Measurements from ENCODE around the gene ANXA1.
"Not testable (repeated sequence)": the region's sequence is repeated elsewhere in the genome, so short reads cannot be mapped to it uniquely, and the experiment has no call there.

The ANXA1 gene, protein sequence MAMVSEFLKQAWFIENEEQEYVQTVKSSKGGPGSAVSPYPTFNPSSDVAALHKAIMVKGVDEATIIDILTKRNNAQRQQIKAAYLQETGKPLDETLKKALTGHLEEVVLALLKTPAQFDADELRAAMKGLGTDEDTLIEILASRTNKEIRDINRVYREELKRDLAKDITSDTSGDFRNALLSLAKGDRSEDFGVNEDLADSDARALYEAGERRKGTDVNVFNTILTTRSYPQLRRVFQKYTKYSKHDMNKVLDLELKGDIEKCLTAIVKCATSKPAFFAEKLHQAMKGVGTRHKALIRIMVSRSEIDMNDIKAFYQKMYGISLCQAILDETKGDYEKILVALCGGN

DNA sequence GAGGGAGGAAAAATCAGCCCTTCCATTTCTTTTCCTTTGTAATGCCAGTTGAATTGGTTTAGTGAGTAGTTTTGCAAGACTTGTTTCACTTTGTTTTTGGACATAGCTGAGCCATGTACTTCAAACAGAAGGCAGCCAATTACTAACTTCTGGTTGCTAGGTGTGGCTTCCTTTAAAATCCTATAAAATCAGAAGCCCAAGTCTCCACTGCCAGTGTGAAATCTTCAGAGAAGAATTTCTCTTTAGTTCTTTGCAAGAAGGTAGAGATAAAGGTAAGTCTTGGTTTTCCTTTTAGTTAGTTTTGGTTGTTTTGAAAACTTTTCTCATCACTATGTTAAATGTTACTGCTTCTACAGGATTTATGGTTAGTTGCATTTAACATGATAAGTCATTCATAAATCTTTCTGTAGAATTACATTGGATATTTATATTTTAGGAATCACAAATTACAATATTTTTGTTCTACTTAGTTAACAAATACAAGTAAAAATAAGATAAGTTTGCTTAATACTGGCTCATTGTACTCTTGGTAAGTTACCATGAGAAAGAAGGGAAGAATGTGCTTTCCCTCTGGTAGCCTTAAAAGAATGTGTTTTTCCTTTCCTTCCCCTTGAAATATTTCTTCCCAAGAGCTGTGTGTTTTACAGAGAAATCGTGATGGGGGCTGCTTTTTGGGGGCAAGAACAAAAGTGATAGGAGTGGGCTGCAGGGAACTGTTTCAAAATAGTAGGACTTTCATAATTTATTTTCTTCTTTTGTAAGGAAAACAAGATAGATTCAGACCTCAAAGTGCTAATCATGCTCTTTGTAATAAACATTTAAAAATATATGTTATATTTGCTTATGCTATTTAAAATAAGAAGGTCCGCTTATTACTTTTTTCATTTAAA, at the start of gene ANXA1:
ANXA1 (plus strand) TSS at position 213 of the 890 bp plus-strand sequence. CDS start 6,671 bp downstream, outside the sequence.
- DNase-seq: no peak

DNA sequence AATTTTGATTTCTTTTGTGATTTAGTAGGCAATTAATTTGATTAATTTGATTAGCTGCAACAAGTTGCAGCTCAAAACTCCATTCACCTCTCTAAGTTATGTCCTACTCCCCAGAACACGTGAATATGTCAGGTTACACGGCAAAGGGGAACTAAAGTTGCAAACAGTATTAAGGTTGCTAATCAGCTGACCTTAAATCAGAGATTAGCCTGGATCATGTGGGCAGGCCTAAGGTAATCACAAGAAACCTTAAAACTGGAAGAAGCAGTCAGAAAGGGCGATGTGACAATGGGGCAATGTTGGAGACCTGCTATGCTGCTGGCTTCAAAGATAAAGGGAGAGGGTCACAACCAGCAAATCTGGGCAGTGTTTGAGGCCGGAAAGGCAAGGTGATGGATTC, 47.3 kb upstream of the ANXA1 start:
- DNase-seq: no peak

DNA sequence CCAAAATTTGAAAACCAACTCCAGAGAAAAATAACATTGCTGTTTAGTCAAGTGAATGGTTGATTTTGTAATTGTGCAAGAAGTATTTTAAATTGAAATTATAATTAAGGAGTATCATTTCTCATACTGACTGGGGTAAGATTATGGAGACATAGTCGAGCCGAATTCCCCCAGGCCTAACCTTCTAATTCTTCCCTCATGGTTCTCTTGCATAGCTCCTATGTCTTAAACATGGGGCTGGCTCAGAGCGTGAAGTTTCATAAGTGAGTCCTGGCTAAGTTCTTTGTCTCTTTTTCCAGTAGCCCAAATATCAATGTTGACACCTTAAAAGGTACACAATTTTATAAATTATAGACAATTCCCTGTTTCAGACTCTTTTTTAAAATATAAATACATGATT, 46.7 kb upstream of the ANXA1 start:
- no peak for DNase-seq

- DNase-seq: not testable (repeated sequence)
Observed at GRCh38 chr9:73107489-73108069, 44.1 kb upstream of the ANXA1 start.

DNA sequence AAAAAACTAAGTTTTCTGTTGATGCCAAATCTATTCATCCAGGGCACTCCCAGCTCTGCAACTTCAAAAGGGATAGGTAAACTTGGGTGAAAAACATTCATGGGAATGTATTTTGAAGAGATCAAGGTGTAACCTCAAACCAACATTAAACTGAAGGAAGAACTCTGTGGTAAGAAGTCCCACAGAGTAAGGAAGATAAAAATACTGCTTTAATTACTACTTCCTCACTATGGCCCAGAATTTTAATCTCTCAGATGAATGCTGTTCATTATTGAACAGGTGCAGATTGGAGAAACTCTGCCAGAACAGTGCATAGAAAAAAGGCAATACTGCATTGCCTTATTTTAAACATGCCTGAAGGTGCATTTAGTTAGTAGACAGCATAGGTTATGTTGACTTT, 37.6 kb upstream of the ANXA1 start:
- no peak for DNase-seq

GRCh38 chr9:73114958-73115357, 36.7 kb upstream of the ANXA1 start:
- no peak for DNase-seq

DNA sequence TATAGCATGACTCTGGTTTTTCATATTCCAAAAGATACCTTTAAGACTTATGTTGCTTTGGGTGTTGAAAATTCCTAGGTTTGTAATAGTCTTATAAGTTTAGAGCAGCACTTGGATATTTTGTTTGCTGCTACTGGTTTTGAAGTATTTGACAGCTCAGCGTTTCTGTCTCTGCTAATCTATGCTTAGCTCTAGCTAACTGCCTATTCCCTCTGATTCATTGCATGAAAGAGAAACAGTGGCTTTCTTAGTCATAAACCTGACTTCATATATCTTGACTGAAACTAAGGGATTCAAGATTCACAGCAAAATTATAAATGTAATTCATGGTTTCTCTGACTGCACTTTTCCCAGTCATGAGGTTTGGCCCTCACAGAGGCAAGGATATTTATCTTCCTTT, 35.6 kb upstream of the ANXA1 start:
- no peak for DNase-seq

- no peak for DNase-seq
Observed at GRCh38 chr9:73116880-73117279, 34.8 kb upstream of the ANXA1 start.

GRCh38 chr9:73118286-73118685, 33.4 kb upstream of the ANXA1 start:
- no peak for DNase-seq

GRCh38 chr9:73118898-73119554, 32.6 kb upstream of the ANXA1 start:
- no peak for DNase-seq

DNA sequence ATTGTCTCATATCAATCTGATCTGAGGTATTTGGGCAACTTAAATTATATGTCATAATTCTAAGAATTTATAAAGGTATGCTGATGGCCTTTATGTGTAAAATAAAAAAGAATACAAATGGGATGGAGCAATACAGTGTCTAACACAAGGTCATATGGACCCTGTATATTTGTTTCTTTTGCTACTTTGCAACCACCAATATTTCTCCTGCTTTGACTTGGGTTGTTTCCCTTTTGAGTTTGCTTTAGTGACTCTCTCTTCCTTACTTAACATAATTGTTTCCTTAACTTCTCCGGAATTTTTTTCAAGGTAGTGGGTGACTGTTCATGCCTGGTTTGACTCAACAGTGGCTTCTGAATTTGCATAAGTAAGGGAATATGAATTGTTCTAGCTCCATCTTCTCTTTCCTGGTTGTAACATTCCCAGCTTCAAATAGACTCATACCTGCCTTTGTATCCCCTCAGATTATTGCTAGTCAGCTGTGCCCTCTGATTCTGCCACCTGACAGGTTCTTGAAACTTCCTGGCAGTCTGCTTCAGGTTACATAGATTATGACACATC, 30.2 kb upstream of the ANXA1 start:
- DNase-seq: no peak

GRCh38 chr9:73125651-73126050, 26.0 kb upstream of the ANXA1 start:
- no peak for DNase-seq

DNA sequence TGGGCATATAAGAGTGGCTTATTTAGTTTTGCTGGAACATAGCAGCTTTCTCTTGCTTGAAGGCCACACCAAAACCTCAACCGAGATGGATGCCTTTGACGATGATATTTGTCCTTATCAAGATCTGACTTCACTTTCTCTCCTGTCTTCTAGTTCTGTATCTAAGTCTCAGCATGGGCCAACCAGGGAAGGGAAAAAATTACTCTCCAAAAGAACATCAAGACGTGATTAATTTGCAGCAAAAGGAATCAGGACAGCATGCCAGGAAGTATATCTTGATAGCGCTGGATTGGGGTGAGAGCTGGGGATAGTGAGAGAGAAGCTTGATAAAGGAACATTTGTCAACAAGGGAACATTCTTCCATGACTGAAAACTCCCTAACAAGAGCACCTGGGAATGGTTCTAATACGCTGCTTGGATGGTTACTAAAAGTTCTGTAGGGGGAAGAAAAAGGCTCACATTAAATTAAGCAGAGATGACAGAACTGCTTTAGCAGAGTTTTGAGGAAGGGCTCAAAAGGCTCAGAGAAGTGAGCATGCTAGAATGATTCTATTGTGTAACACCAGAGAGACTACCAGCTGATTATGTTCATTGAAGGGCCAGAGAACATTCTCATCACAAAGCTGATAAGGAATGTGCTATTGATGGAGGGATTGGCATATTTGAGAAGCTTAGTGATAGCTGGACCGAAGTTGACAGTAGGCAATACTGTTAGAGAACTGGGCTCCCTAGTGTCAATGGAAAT, 21.6 kb upstream of the ANXA1 start:
- no peak for DNase-seq

DNA sequence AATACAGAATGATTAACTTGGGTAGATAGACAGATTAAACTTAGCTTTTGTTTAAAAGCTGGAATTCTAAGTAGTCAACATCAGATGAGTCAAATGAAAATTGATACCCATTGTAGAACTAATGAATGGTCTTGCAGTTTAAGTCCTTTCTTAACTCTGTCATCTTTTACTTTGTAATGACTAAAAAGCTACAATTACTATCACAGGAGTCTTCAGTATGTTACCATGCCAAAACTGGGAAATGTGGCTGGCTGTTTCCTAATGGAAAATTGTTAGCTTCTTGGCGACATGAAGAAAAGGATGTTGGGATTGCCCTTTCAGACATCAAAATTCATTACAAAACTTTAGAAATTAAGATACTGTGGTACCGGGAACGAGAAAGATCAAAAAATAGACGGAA, 20.2 kb upstream of the ANXA1 start:
- DNase-seq: no peak

GRCh38 chr9:73132034-73132776, 19.5 kb upstream of the ANXA1 start:
- peak; percentile 7 for DNase-seq

- no peak for DNase-seq
Observed at GRCh38 chr9:73133022-73133651, 18.5 kb upstream of the ANXA1 start.

- DNase-seq: no peak
Observed at GRCh38 chr9:73133921-73134407, 17.7 kb upstream of the ANXA1 start.

GRCh38 chr9:73135394-73135793, 16.3 kb upstream of the ANXA1 start:
- DNase-seq: no peak

DNA sequence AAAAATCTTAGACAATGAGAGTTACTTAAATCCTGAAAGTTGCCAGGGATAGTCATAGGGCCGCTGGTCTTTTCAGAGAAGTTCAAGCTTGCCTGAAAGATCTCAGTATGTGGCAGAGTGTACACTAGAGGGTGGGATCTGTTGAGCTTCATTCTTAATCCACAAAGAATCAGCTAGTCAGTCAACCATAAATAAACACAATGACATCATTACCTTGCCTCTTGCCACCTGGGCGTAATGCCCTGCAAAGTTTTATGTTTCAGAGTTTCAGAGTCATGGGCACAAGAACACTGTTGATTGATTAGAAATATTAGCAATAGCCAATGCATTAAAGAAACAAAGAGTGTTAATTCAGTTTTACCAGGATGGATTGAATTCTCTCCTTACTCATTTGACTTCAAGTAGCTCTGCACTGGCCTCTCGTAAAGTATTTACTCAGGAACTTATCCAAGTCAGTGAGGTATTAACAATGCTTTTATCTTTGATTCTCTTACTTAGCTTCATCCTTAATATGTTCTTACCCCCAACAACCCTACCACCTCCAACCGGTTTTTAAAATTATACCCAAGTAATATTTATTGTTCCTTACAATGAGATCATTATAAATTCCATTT, 14.3 kb upstream of the ANXA1 start:
- DNase-seq: no peak

- no peak for DNase-seq
Observed at GRCh38 chr9:73137914-73138313, 13.8 kb upstream of the ANXA1 start.

Data from NK-92 treated with Interleukin-12 subunit alpha and Interleukin-12 subunit beta, amount 100 ng/mL, for 24 hours (cell line).